22Rv1 (cell line): ENCODE measurements around the gene NAB2.

Source experiments
- CTCF ChIP-seq: fragments of 450-650 bp; IDR thresholded peaks from 2 replicates; pipeline ENCODE4 v1.5.1; 2017; ENCODE audit warnings: mild to moderate bottlenecking
- ZFX ChIP-seq: fragments of 450-650 bp; IDR thresholded peaks from 2 replicates; pipeline ENCODE4 v1.6.1; 2017; ENCODE audit warnings: antibody characterized with exemption, borderline replicate concordance

- TF ChIP-seq CTCF = no peak
- no peak for TF ChIP-seq ZFX
These were observed 48.2 kb upstream of the NAB2 start for GRCh38 chr12:57040750-57041149.
